COLO668 (cell line): ENCODE data around the gene DEFB132.
A peak's percentile ranks its signal among the peaks of the same experiment; 100 is the strongest.

Experiments
- DNase-seq: peaks from one replicate; lab custom pipeline; 2025; ENCODE audit not compliant: unreplicated experiment; lab: John Stamatoyannopoulos, UW

DEFB132 gene

GRCh38 chr20:263701-264100, 6.2 kb downstream of the DEFB132 start:
- no peak for DNase-seq

- peak; percentile 85 for DNase-seq
Observed at GRCh38 chr20:266596-267562, 9.4 kb downstream of the DEFB132 start.

GRCh38 chr20:270517-270916, 13.0 kb downstream of the DEFB132 start:
- no peak for DNase-seq

- DNase-seq = no peak
Observed at GRCh38 chr20:271069-271468, 13.5 kb downstream of the DEFB132 start.

- no peak for DNase-seq
Observed at GRCh38 chr20:271528-271927, 14.0 kb downstream of the DEFB132 start.

- DNase-seq = no peak
Observed at GRCh38 chr20:272718-273117, 15.2 kb downstream of the DEFB132 start.

- no peak for DNase-seq
Observed at GRCh38 chr20:273884-274283, 16.4 kb downstream of the DEFB132 start.

GRCh38 chr20:275791-276190, 18.3 kb downstream of the DEFB132 start:
- no peak for DNase-seq

GRCh38 chr20:276620-277495, 19.3 kb downstream of the DEFB132 start:
- DNase-seq = no peak

GRCh38 chr20:277496-277781, 19.9 kb downstream of the DEFB132 start:
- no peak for DNase-seq

- DNase-seq = no peak
Observed at GRCh38 chr20:278181-278580, 20.7 kb downstream of the DEFB132 start.

GRCh38 chr20:278607-279571, 21.4 kb downstream of the DEFB132 start:
- no peak for DNase-seq

- DNase-seq = no peak
Observed at GRCh38 chr20:284172-284571, 26.6 kb downstream of the DEFB132 start.

GRCh38 chr20:286508-286907, 29.0 kb downstream of the DEFB132 start:
- DNase-seq = no peak

- DNase-seq = no peak
Observed at GRCh38 chr20:288956-289692, 31.6 kb downstream of the DEFB132 start.

GRCh38 chr20:289693-290083, 32.2 kb downstream of the DEFB132 start:
- DNase-seq = no peak

GRCh38 chr20:290084-290831, 32.7 kb downstream of the DEFB132 start, which contains the start of gene C20orf96:
C20orf96 (minus strand) TSS chr20:290750; CDS start chr20:290610, 140 bp downstream.
- DNase-seq = peak; percentile 90

GRCh38 chr20:294602-295001, 37.1 kb downstream of the DEFB132 start:
- no peak for DNase-seq

- no peak for DNase-seq
Observed at GRCh38 chr20:295804-296203, 38.3 kb downstream of the DEFB132 start.
